HCT116 (cell line): ENCODE measurements around the gene DOCK4. TPM values are rescaled to one million over a fixed set of nuclear protein-coding genes. Genes with fewer than 3 reads are reported as not detected.

ENCODE experiments used
- ATAC-seq: fragments of 200-7000 bp; cut with Tn5 transposase; 2 replicates; pipeline ENCODE4 v1.9.1; 2020; ENCODE audit warnings: mild to moderate bottlenecking, moderate library complexity
- BruUV-seq: library from RNA; stranded (reverse); fragments of 400-500 nt; replicated peaks from 2 replicates; lab custom pipeline; 2021; lab: Mats Ljungman, UMichigan
- CTCF ChIA-PET: fragments of 300-600 bp; sonication (Branson Sonifier 250); formaldehyde crosslinking; loops from one replicate; lab custom pipeline; 2021; ENCODE audit warnings: antibody characterized with exemption; lab: Charles Lee
- POLR2A ChIA-PET: fragments of 300-600, 350-600 bp; sonication (Branson Sonifier 250); formaldehyde crosslinking; loops from one replicate; lab custom pipeline; 2021; ENCODE audit warnings: antibody characterized with exemption; lab: Charles Lee
- RAD21 ChIA-PET, 2 experiments: fragments of 300-600 bp; sonication (Branson Sonifier 250); formaldehyde crosslinking; loops; one replicate each; lab custom pipeline; 2023; ENCODE audit warnings: low total read pairs in 2 of 2; ENCODE audit not compliant: uncharacterized antibody in 2 of 2, unreplicated experiment in 2 of 2, low non-redundant PET in 1 of 2; lab: Charles Lee
- DNase-seq: peaks from one replicate; pipeline ENCODE4 v3.0.0-alpha.2; 2010; ENCODE audit warnings: low read depth, low spot score
- H2AFZ ChIP-seq: fragments of 200-600 bp; shearing (Covaris generic), sonication (generic); 2 replicates; pipeline ENCODE4 v1.6.1; 2017; ENCODE audit warnings: low read depth, mixed run types, mixed read lengths, antibody characterized with exemption, low read length; ENCODE audit not compliant: poor library complexity, severe bottlenecking
- H3K27ac ChIP-seq: 2 replicates; pipeline ENCODE4 v1.5.1; 2012; ENCODE audit warnings: low read depth, low read length
- H3K27me3 ChIP-seq: fragments of 200-600 bp; sonication (generic); 2 replicates; pipeline ENCODE4 v1.6.1; 2016; ENCODE audit warnings: mixed run types, low read length, mixed read lengths; ENCODE audit not compliant: insufficient read depth
- H3K36me3 ChIP-seq, 2 experiments: fragments of 200-500 bp in 1 of 2; fragments of 200-600 bp in 1 of 2; sonication (Bioruptor generic) in 1 of 2; sonication (generic) in 1 of 2; 2 replicates each; pipeline versions ENCODE4 v1.5.1 to v1.6.1; 2014 to 2016; ENCODE audit warnings: low read length in 2 of 2, inconsistent platforms in 1 of 2, mixed read lengths in 1 of 2, mixed run types in 1 of 2; ENCODE audit not compliant: insufficient read depth in 2 of 2, control insufficient read depth in 1 of 2
- H3K4me1 ChIP-seq, 2 experiments: fragments of 200-600 bp in 1 of 2; sonication (generic) in 1 of 2; 2 replicates each; pipeline versions ENCODE4 v1.5.1 to v1.6.1; 2012 to 2017; ENCODE audit warnings: low read length in 2 of 2, inconsistent platforms in 1 of 2, mild to moderate bottlenecking in 1 of 2, mixed read lengths in 1 of 2, mixed run types in 1 of 2, moderate library complexity in 1 of 2; ENCODE audit not compliant: insufficient read depth in 2 of 2, control insufficient read depth in 1 of 2
- H3K4me2 ChIP-seq: fragments of 200-600 bp; sonication (generic); 2 replicates; pipeline ENCODE4 v1.6.1; 2017; ENCODE audit warnings: mixed run types, low read length, mixed read lengths
- H3K4me3 ChIP-seq, 2 experiments: fragments of 200-600 bp in 1 of 2; sonication (generic) in 1 of 2; replicated peaks in 1 of 2; 2 replicates each; pipeline ENCODE4 v1.5.1; 2011 to 2016; ENCODE audit warnings: low read length in 2 of 2, control low read depth in 1 of 2, low read depth in 1 of 2, mild to moderate bottlenecking in 1 of 2, mixed read lengths in 1 of 2, mixed run types in 1 of 2
- H3K79me2 ChIP-seq: fragments of 200-600 bp; sonication (generic); 2 replicates; pipeline ENCODE4 v1.6.1; 2017; ENCODE audit warnings: mild to moderate bottlenecking, mixed run types, low read length, moderate library complexity, mixed read lengths; ENCODE audit not compliant: insufficient read depth
- H3K9ac ChIP-seq: fragments of 200-600 bp; sonication (generic); 2 replicates; pipeline ENCODE4 v1.6.1; 2016; ENCODE audit warnings: low read length, mixed read lengths
- H3K9me2 ChIP-seq: fragments of 200-600 bp; sonication (generic), shearing (Covaris generic); 2 replicates; pipeline ENCODE4 v1.6.1; 2017; ENCODE audit warnings: mixed run types, mild to moderate bottlenecking, moderate library complexity; ENCODE audit not compliant: insufficient read depth
- H3K9me3 ChIP-seq, 2 experiments: fragments of 200-500 bp in 1 of 2; fragments of 200-600 bp in 1 of 2; sonication (Bioruptor generic) in 1 of 2; sonication (generic) in 1 of 2; 2 replicates each; pipeline ENCODE4 v1.6.1; 2014 to 2017; ENCODE audit warnings: low read length in 2 of 2, mixed read lengths in 2 of 2, inconsistent platforms in 1 of 2, low read depth in 1 of 2, mild to moderate bottlenecking in 1 of 2, mixed run types in 1 of 2, moderate library complexity in 1 of 2; ENCODE audit not compliant: control insufficient read depth in 1 of 2, insufficient read depth in 1 of 2
- H4K20me1 ChIP-seq: fragments of 200-600 bp; sonication (generic), shearing (Covaris generic); 2 replicates; pipeline ENCODE4 v1.6.1; 2017; ENCODE audit warnings: mixed run types, mild to moderate bottlenecking, moderate library complexity; ENCODE audit not compliant: insufficient read depth
- CBX3 ChIP-seq: IDR thresholded peaks from 2 replicates; pipeline ENCODE4 v1.6.1; 2012; ENCODE audit warnings: low read depth
- ELF1 ChIP-seq: IDR thresholded peaks from 2 replicates; pipeline ENCODE4 v1.6.1; 2012; ENCODE audit warnings: low read depth, borderline replicate concordance
- EZH2 ChIP-seq: fragments of 200-600 bp; sonication (generic); IDR thresholded peaks from 2 replicates; pipeline ENCODE4 v1.6.1; 2017; ENCODE audit warnings: antibody characterized with exemption, mixed run types
- FOSL1 ChIP-seq: IDR thresholded peaks from 2 replicates; pipeline ENCODE4 v1.6.1; 2012; ENCODE audit warnings: low read depth
- JUND ChIP-seq: IDR thresholded peaks from 2 replicates; pipeline ENCODE4 v1.6.1; 2012
- MAX ChIP-seq: IDR thresholded peaks from 2 replicates; pipeline ENCODE4 v1.6.1; 2012
- POLR2AphosphoS5 ChIP-seq: IDR thresholded peaks from 2 replicates; pipeline ENCODE4 v1.6.1; 2011; ENCODE audit warnings: mild to moderate bottlenecking, low read depth, low read length, moderate library complexity
- RAD21 ChIP-seq: IDR thresholded peaks from 2 replicates; pipeline ENCODE4 v1.6.1; 2012; ENCODE audit warnings: low read depth, mild to moderate bottlenecking
- ZFX ChIP-seq: fragments of 450-650 bp; IDR thresholded peaks from 2 replicates; pipeline ENCODE4 v1.6.1; 2017
- intact Hi-C: fragments of 100-400 bp; cut with micrococcal nuclease; formaldehyde crosslinking; loops from 2 replicates; pipeline ENCODE4 v1.10.0; 2022
- total RNA-seq: library from RNA; stranded (reverse); gene quantifications from one replicate; pipeline ENCODE4 v1.2.1, GENCODE V29; 2021; ENCODE audit not compliant: unreplicated experiment
- TF ChIP-seq, protein P1 (sequence below), 3 experiments: fragments of 200-600 bp in 1 of 3; sonication (generic) in 1 of 3; IDR thresholded peaks in 2 of 3; conservative IDR thresholded peaks in 1 of 3; 2 replicates each; pipeline ENCODE4 v1.5.1; 2012 to 2017; ENCODE audit warnings: low read depth in 2 of 3, low read length in 2 of 3, antibody characterized with exemption in 1 of 3, borderline replicate concordance in 1 of 3, control low read depth in 1 of 3, mild to moderate bottlenecking in 1 of 3, mixed read lengths in 1 of 3, mixed run types in 1 of 3, moderate library complexity in 1 of 3; ENCODE audit not compliant: insufficient read depth in 1 of 3
- TF ChIP-seq, protein P2 (sequence below): IDR thresholded peaks from 2 replicates; pipeline ENCODE4 v1.6.1; 2011; ENCODE audit warnings: mild to moderate bottlenecking, low read length, moderate library complexity; ENCODE audit not compliant: insufficient replicate concordance; ENCODE audit errors: extremely low read depth

Gene DOCK4
- total RNA-seq, 1 experiment from 2014 or later: 2.2 TPM

- no peaks in the 10 kb centered on the region for H3K9me3 ChIP-seq
- no peaks in the 10 kb centered on the region for H3K27me3 ChIP-seq
- no peak overlapping the region for H2AFZ ChIP-seq
- TF ChIP-seq ZFX (no peak), ELF1 (no peak), RAD21 (no peak), JUND (no peak), POLR2AphosphoS5 (no peak), FOSL1 (no peak), CBX3 (no peak), MAX (no peak), EZH2 (no peak)
- TF ChIP-seq, protein P1, sequence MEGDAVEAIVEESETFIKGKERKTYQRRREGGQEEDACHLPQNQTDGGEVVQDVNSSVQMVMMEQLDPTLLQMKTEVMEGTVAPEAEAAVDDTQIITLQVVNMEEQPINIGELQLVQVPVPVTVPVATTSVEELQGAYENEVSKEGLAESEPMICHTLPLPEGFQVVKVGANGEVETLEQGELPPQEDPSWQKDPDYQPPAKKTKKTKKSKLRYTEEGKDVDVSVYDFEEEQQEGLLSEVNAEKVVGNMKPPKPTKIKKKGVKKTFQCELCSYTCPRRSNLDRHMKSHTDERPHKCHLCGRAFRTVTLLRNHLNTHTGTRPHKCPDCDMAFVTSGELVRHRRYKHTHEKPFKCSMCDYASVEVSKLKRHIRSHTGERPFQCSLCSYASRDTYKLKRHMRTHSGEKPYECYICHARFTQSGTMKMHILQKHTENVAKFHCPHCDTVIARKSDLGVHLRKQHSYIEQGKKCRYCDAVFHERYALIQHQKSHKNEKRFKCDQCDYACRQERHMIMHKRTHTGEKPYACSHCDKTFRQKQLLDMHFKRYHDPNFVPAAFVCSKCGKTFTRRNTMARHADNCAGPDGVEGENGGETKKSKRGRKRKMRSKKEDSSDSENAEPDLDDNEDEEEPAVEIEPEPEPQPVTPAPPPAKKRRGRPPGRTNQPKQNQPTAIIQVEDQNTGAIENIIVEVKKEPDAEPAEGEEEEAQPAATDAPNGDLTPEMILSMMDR (IDR thresholded peaks at IDR 0.05 in 2 of 3, conservative IDR thresholded peaks at IDR 0.05 in 1 of 3; ENCODE audit: borderline replicate concordance in 1 of 3, insufficient read depth in 1 of 3, low read depth in 2 of 3, low read length in 2 of 3): no peak
- TF ChIP-seq, protein P2, sequence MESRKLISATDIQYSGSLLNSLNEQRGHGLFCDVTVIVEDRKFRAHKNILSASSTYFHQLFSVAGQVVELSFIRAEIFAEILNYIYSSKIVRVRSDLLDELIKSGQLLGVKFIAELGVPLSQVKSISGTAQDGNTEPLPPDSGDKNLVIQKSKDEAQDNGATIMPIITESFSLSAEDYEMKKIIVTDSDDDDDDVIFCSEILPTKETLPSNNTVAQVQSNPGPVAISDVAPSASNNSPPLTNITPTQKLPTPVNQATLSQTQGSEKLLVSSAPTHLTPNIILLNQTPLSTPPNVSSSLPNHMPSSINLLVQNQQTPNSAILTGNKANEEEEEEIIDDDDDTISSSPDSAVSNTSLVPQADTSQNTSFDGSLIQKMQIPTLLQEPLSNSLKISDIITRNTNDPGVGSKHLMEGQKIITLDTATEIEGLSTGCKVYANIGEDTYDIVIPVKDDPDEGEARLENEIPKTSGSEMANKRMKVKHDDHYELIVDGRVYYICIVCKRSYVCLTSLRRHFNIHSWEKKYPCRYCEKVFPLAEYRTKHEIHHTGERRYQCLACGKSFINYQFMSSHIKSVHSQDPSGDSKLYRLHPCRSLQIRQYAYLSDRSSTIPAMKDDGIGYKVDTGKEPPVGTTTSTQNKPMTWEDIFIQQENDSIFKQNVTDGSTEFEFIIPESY: no peak
- H4K20me1 ChIP-seq: no peaks in the 10 kb centered on the region
- no peaks in the 10 kb centered on the region for H3K4me1 ChIP-seq
- H3K9ac ChIP-seq: no peak overlapping the region
- H3K4me2 ChIP-seq: no peak overlapping the region
- H3K9me2 ChIP-seq: no peaks in the 10 kb centered on the region
- H3K4me3 ChIP-seq: no peak overlapping the region
- H3K36me3 ChIP-seq: no peaks in the 10 kb centered on the region
- ChIA-PET CTCF (no interaction called here), RAD21 (no interaction called here), POLR2A (no interaction called here)
- H3K27ac ChIP-seq: no peak overlapping the region
- no peaks in the 10 kb centered on the region for H3K79me2 ChIP-seq
- no peak for ATAC-seq
- intact Hi-C loops: no loop called here
- DNase-seq: no peak
- BruUV-seq: no TSS peak
Measured at GRCh38 chr7:112226701-112227276, 20.6 kb upstream of the DOCK4 start.
